H1 (cell line): ENCODE measurements around the gene RIN3. TPM values are rescaled to one million over a fixed set of nuclear protein-coding genes. Genes with fewer than 3 reads are reported as not detected.

Experiments
- CTCF ChIA-PET: fragments of 300-600 bp; sonication (Branson Sonifier 250); formaldehyde crosslinking; loops from one replicate; lab custom pipeline; 2021; ENCODE audit not compliant: partially characterized antibody; lab: Charles Lee
- POLR2A ChIA-PET: fragments of 300-600 bp; sonication (Branson Sonifier 250); formaldehyde crosslinking; loops from one replicate; lab custom pipeline; 2021; ENCODE audit warnings: inconsistent platforms; ENCODE audit not compliant: partially characterized antibody; lab: Charles Lee
- DNase-seq, 2 experiments: peaks; one replicate each; pipeline versions ENCODE4 v3.0.0 to v3.0.0-alpha.2; 2010 to 2022; ENCODE audit warnings: low spot score in 2 of 2, low read depth in 1 of 2, mixed read lengths in 1 of 2
- FAIRE-seq: peaks from 2 replicates; lab custom pipeline; 2011; peaks lifted over from hg19 to GRCh38; lab: Jason Lieb, UNC
- H2AFZ ChIP-seq: 2 replicates; pipeline ENCODE4 v1.8.1; 2012; ENCODE audit warnings: low read length, inconsistent platforms
- H2AK5ac ChIP-seq: 2 replicates; pipeline ENCODE4 v1.6.1; 2013; ENCODE audit warnings: low read depth, low read length
- H2BK120ac ChIP-seq: replicated peaks from 2 replicates; pipeline ENCODE3; 2013; ENCODE audit warnings: low read depth, low read length, inconsistent platforms
- H2BK12ac ChIP-seq: 2 replicates; pipeline ENCODE4 v1.6.1; 2013; ENCODE audit warnings: low read depth, low read length
- H2BK15ac ChIP-seq: 2 replicates; pipeline ENCODE4 v1.6.1; 2013; ENCODE audit warnings: low read length
- H2BK20ac ChIP-seq: 2 replicates; pipeline ENCODE4 v1.6.1; 2013; ENCODE audit warnings: low read length
- H2BK5ac ChIP-seq: 2 replicates; pipeline ENCODE4 v1.6.1; 2013; ENCODE audit warnings: low read depth, low read length
- H3K14ac ChIP-seq: 2 replicates; pipeline ENCODE4 v1.6.1; 2013; ENCODE audit warnings: inconsistent platforms; ENCODE audit not compliant: insufficient read length
- H3K18ac ChIP-seq: 2 replicates; pipeline ENCODE4 v1.6.1; 2013; ENCODE audit warnings: low read length; ENCODE audit errors: extremely low read depth
- H3K23ac ChIP-seq: 2 replicates; pipeline ENCODE4 v1.6.1; 2013; ENCODE audit warnings: inconsistent platforms; ENCODE audit not compliant: insufficient read length
- H3K23me2 ChIP-seq: 2 replicates; pipeline ENCODE4 v1.6.1; 2013; ENCODE audit warnings: low read depth, low read length
- H3K27ac ChIP-seq: 2 replicates; pipeline ENCODE4 v1.6.1; 2011; ENCODE audit warnings: low read depth, low read length, inconsistent platforms
- H3K27me3 ChIP-seq, 4 experiments: replicated peaks in 1 of 4; 1 replicate in 1 of 4; 2 replicates in 3 of 4; pipeline versions ENCODE4 v1.6.1 to v1.8.1; 2011 to 2013; ENCODE audit warnings: low read length in 3 of 4, mild to moderate bottlenecking in 3 of 4, inconsistent platforms in 2 of 4, mixed read lengths in 2 of 4, moderate library complexity in 1 of 4; ENCODE audit not compliant: control insufficient read depth in 3 of 4, insufficient read depth in 3 of 4; ENCODE audit errors: extremely low read depth in 1 of 4
- H3K36me3 ChIP-seq, 4 experiments: 2 replicates each; pipeline versions ENCODE4 v1.6.1 to v1.8.1; 2011 to 2013; ENCODE audit warnings: mild to moderate bottlenecking in 4 of 4, low read length in 3 of 4, moderate library complexity in 2 of 4, control low read depth in 1 of 4, inconsistent platforms in 1 of 4; ENCODE audit not compliant: insufficient read depth in 4 of 4, control insufficient read depth in 2 of 4
- H3K4ac ChIP-seq: replicated peaks from 2 replicates; pipeline ENCODE3; 2013; ENCODE audit warnings: low read length, low read depth, mixed read lengths, inconsistent platforms; ENCODE audit not compliant: insufficient read length
- H3K4me1 ChIP-seq, 4 experiments: replicated peaks in 1 of 4; 1 replicate in 1 of 4; 2 replicates in 3 of 4; pipeline versions ENCODE4 v1.6.1 to v1.8.1; 2011 to 2013; ENCODE audit warnings: low read length in 3 of 4, inconsistent platforms in 2 of 4, mixed read lengths in 1 of 4; ENCODE audit not compliant: insufficient read depth in 4 of 4, control insufficient read depth in 3 of 4
- H3K4me2 ChIP-seq, 2 experiments: 2 replicates each; pipeline versions ENCODE4 v1.6.1 to v1.8.1; 2011 to 2013; ENCODE audit warnings: low read depth in 2 of 2, low read length in 2 of 2, control low read depth in 1 of 2, inconsistent platforms in 1 of 2, mild to moderate bottlenecking in 1 of 2; ENCODE audit not compliant: insufficient read depth in 1 of 2
- H3K4me3 ChIP-seq, 4 experiments: fragments of 200-600, 300-600 bp in 1 of 4; sonication (generic), shearing (Covaris generic), sonication (Bioruptor Twin) in 1 of 4; 2 replicates each; pipeline versions ENCODE4 v1.5.1 to v1.8.1; 2011 to 2016; ENCODE audit warnings: low read length in 4 of 4, low read depth in 3 of 4, control low read depth in 2 of 4, inconsistent platforms in 2 of 4, mild to moderate bottlenecking in 2 of 4, mixed read lengths in 1 of 4, moderate library complexity in 1 of 4; ENCODE audit not compliant: insufficient read depth in 2 of 4; ENCODE audit errors: extremely low read depth in 1 of 4
- H3K56ac ChIP-seq: replicated peaks from 2 replicates; pipeline ENCODE3; 2013; ENCODE audit warnings: low read depth, mild to moderate bottlenecking, mixed read lengths, low read length, inconsistent platforms; ENCODE audit not compliant: insufficient read length
- H3K79me1 ChIP-seq: 2 replicates; pipeline ENCODE4 v1.6.1; 2013; ENCODE audit warnings: low read depth, low read length, control low read depth
- H3K79me2 ChIP-seq, 2 experiments: 2 replicates each; pipeline versions ENCODE4 v1.6.1 to v1.8.1; 2012 to 2013; ENCODE audit warnings: low read length in 2 of 2, mild to moderate bottlenecking in 2 of 2, inconsistent platforms in 1 of 2; ENCODE audit not compliant: insufficient read depth in 2 of 2, control insufficient read depth in 1 of 2
- H3K9ac ChIP-seq, 4 experiments: replicated peaks in 1 of 4; 1 replicate in 1 of 4; 2 replicates in 3 of 4; pipeline versions ENCODE4 v1.6.1 to v1.8.1; 2011 to 2013; ENCODE audit warnings: low read depth in 3 of 4, low read length in 3 of 4, control low read depth in 2 of 4, mild to moderate bottlenecking in 2 of 4, moderate library complexity in 2 of 4, inconsistent platforms in 1 of 4; ENCODE audit errors: extremely low read depth in 1 of 4
- H3K9me3 ChIP-seq, 2 experiments: 2 replicates each; pipeline versions ENCODE4 v1.6.1 to v1.8.1; 2012 to 2013; ENCODE audit warnings: mild to moderate bottlenecking in 2 of 2, moderate library complexity in 2 of 2, control low read depth in 1 of 2, inconsistent platforms in 1 of 2, low read depth in 1 of 2, low read length in 1 of 2, mixed read lengths in 1 of 2; ENCODE audit not compliant: insufficient read depth in 2 of 2
- H4K20me1 ChIP-seq, 2 experiments: replicated peaks in 1 of 2; 2 replicates each; pipeline versions ENCODE3 to v1.8.1; 2011 to 2013; ENCODE audit warnings: inconsistent platforms in 2 of 2, low read length in 2 of 2, mild to moderate bottlenecking in 1 of 2; ENCODE audit not compliant: insufficient read depth in 2 of 2, control insufficient read depth in 1 of 2
- H4K5ac ChIP-seq: 2 replicates; pipeline ENCODE4 v1.6.1; 2013; ENCODE audit warnings: low read length, low read depth, mixed read lengths, inconsistent platforms; ENCODE audit not compliant: insufficient read length
- H4K8ac ChIP-seq: 2 replicates; pipeline ENCODE4 v1.8.0; 2013; ENCODE audit warnings: mild to moderate bottlenecking, moderate library complexity, low read length, inconsistent platforms; ENCODE audit not compliant: insufficient read depth; ENCODE audit errors: extremely low read depth
- H4K91ac ChIP-seq: replicated peaks from 2 replicates; pipeline ENCODE3; 2013; ENCODE audit warnings: low read length, mixed read lengths, inconsistent platforms; ENCODE audit not compliant: insufficient read length
- BRCA1 ChIP-seq: IDR thresholded peaks from 2 replicates; pipeline ENCODE4 v1.6.1; 2012; ENCODE audit warnings: low read depth, low read length, improper control_type of control experiment
- EGR1 ChIP-seq: IDR thresholded peaks from 2 replicates; pipeline ENCODE4 v1.6.1; 2011; ENCODE audit warnings: low read depth, low read length, borderline replicate concordance
- EZH2 ChIP-seq: fragments of 200-600 bp; sonication (generic); IDR thresholded peaks from 2 replicates; pipeline ENCODE4 v1.7.1; 2012; ENCODE audit warnings: low read depth, mild to moderate bottlenecking, moderate library complexity, low read length, inconsistent platforms; ENCODE audit not compliant: severe bottlenecking
- JUN ChIP-seq: IDR thresholded peaks from 2 replicates; pipeline ENCODE4 v1.6.1; 2011; ENCODE audit warnings: low read depth, mild to moderate bottlenecking, improper control_type of control experiment, low read length
- MAFK ChIP-seq: IDR thresholded peaks from 2 replicates; pipeline ENCODE4 v1.6.1; 2012; ENCODE audit warnings: low read depth, mild to moderate bottlenecking, improper control_type of control experiment, low read length
- RNF2 ChIP-seq: fragments of 200-900, 300-1000 bp; sonication (generic); IDR thresholded peaks from 2 replicates; pipeline ENCODE4 v1.7.1; 2016; ENCODE audit warnings: borderline replicate concordance, low read depth, mild to moderate bottlenecking, antibody characterized with exemption, low read length; ENCODE audit not compliant: poor library complexity, severe bottlenecking; ENCODE audit errors: missing control alignments
- RXRA ChIP-seq: IDR thresholded peaks from 2 replicates; pipeline ENCODE4 v1.6.1; 2011; ENCODE audit warnings: low read depth, mild to moderate bottlenecking, low read length, moderate library complexity; ENCODE audit not compliant: insufficient read depth
- SIX5 ChIP-seq: IDR thresholded peaks from 2 replicates; pipeline ENCODE4 v1.6.1; 2011; ENCODE audit warnings: mild to moderate bottlenecking, low read depth, low read length
- SP1 ChIP-seq: IDR thresholded peaks from 2 replicates; pipeline ENCODE4 v1.6.1; 2011; ENCODE audit warnings: low read depth, low read length
- SRF ChIP-seq: IDR thresholded peaks from 2 replicates; pipeline ENCODE4 v1.6.1; 2011; ENCODE audit warnings: mild to moderate bottlenecking, low read depth, low read length, moderate library complexity
- SUZ12 ChIP-seq: fragments of 200-600 bp; sonication (generic); IDR thresholded peaks from 2 replicates; pipeline ENCODE4 v1.6.1; 2012; ENCODE audit warnings: mild to moderate bottlenecking, inconsistent platforms, low read length, moderate library complexity, mixed read lengths
- USF2 ChIP-seq: IDR thresholded peaks from 2 replicates; pipeline ENCODE4 v1.6.1; 2011; ENCODE audit warnings: low read length, improper control_type of control experiment
- WGBS, 2 experiments: shearing (Covaris generic) in 1 of 2; methylation state at CpG; one replicate each; pipeline versions ENCODE4 v1.1.6 to v1.1.7; 2013 to 2015; ENCODE audit warnings: low lambda C conversion rate in 2 of 2, mixed read lengths in 2 of 2, inconsistent platforms in 1 of 2, low coverage in 1 of 2, missing lambda C conversion rate in 1 of 2; ENCODE audit not compliant: insufficient replicate concordance in 2 of 2, insufficient coverage in 1 of 2, insufficient read length in 1 of 2; ENCODE audit errors: extremely low coverage in 1 of 2, missing lambda C conversion rate in 1 of 2; 5-methylcytosine and 5-hydroxymethylcytosine counted together
- polyA plus RNA-seq, 7 experiments: library from polyadenylated mRNA; depleted of rRNA in 3 of 7; stranded (reverse) in 5 of 7; unstranded in 2 of 7; fragments of >200 nt in 5 of 7; fragments of 200-250 nt in 2 of 7; gene quantifications; 1 replicate in 5 of 7; 2 replicates in 1 of 7; 4 replicates in 1 of 7; pipeline versions ENCODE4 v1.2.1 to v1.2.3, GENCODE V29; 2011 to 2013; ENCODE audit warnings: missing spikeins in 2 of 7, mixed read lengths in 2 of 7
- total RNA-seq: library from RNA; stranded (reverse); fragmentation: NEBNext Ultra II Directional; extraction: Animal tissue kit (Norgen Biotek cat#: 25700); gene quantifications from 2 replicates; pipeline ENCODE4 v1.2.1, GENCODE V29; 2021
- TF ChIP-seq, protein P1 (sequence below): IDR thresholded peaks from 2 replicates; pipeline ENCODE4 v1.6.1; 2012; ENCODE audit warnings: inconsistent platforms

RIN3 gene
- total and polyA plus RNA-seq, 2 of the 8 experiments (the other 6 are each of a cell fraction or from before 2014, with no cell fraction given), result 0.59 to 1.5 TPM

DNA sequence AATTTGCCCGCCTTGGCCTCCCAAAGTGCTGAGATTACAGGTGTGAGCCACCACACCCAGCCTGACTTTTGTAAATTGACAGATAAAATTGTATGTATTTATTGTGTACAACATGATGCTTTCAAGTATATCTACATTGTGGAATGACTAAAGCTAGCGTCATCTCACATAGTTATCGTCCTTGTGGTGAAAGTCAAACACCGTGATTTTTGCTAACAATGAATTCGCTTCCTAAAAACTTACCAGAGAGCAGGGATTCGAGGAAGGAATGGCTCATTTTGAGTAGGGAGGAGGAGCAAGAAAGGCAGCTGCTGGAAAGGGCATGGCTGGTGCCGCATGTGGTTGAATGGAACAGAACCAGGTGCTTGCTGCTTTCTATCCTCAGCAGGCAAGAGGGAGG is 149.5 kb downstream of the RIN3 start:
- Histone ChIP-seq H3K9me3 (no peaks in the 10 kb centered on the region), H4K8ac (no peak overlapping the region), H3K4me2 (no peak overlapping the region), H3K4ac (no peak overlapping the region), H2AFZ (no peak overlapping the region), H2BK120ac (no peak overlapping the region), H4K5ac (no peak overlapping the region), H3K79me1 (no peaks in the 10 kb centered on the region; the same call in 1 of the 2 replicates), H2BK5ac (no peak overlapping the region), H3K18ac (no peak overlapping the region), H3K27ac (no peak overlapping the region), H3K36me3 (no peaks in the 10 kb centered on the region), H3K23me2 (no peaks in the 10 kb centered on the region), H3K79me2 (no peaks in the 10 kb centered on the region), H3K9ac (no peak overlapping the region), H3K4me3 (no peak overlapping the region), H3K14ac (no peak overlapping the region), H2AK5ac (no peak overlapping the region), H2BK20ac (no peak overlapping the region), H4K91ac (no peak overlapping the region), H2BK12ac (no peak overlapping the region), H3K23ac (no peak overlapping the region), H3K27me3 (no peaks in the 10 kb centered on the region), H3K4me1 (no peaks in the 10 kb centered on the region; a peak in 1 of 7 replicates), H4K20me1 (no peaks in the 10 kb centered on the region), H3K56ac (no peak overlapping the region), H2BK15ac (no peak overlapping the region; the same call in 1 of the 2 replicates)
- ChIA-PET CTCF (interaction anchor here (2.1 kb wide), 1 partner anchor 66 kb away, joined by 7 read pairs; no protein-coding TSS in a partner anchor), POLR2A (no interaction called here)
- TF ChIP-seq EZH2 (no peak), MAFK (no peak), RNF2 (no peak), RXRA (no peak), USF2 (no peak), SIX5 (no peak), BRCA1 (no peak), SP1 (no peak), EGR1 (no peak), SUZ12 (no peak), JUN (no peak), SRF (no peak)
- TF ChIP-seq, protein P1, sequence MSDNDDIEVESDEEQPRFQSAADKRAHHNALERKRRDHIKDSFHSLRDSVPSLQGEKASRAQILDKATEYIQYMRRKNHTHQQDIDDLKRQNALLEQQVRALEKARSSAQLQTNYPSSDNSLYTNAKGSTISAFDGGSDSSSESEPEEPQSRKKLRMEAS, result no peak
- 92% methylated on average over 7 of the region's 7 CpGs; no CpG with 5 or more reads in 1 of the 2 experiments for WGBS, 2 experiments
- DNase-seq (no peak), FAIRE-seq (no peak)
